Neural cell (in vitro differentiated cells): ENCODE measurements around the gene SLC30A7.

Experiments used
- MXI1 ChIP-seq: fragments of 450-650 bp; conservative IDR thresholded peaks from 2 replicates; pipeline ENCODE4 v1.6.1; 2014; ENCODE audit warnings: antibody characterized with exemption, mild to moderate bottlenecking; ENCODE audit not compliant: poor library complexity, severe bottlenecking
- POLR2AphosphoS5 ChIP-seq: IDR thresholded peaks from 2 replicates; pipeline ENCODE4 v1.6.1; 2012
- TF ChIP-seq, protein P1 (sequence below): fragments of 450-650 bp; IDR thresholded peaks from 2 replicates; pipeline ENCODE4 v1.5.1; 2014; ENCODE audit warnings: antibody characterized with exemption, mild to moderate bottlenecking, moderate library complexity; ENCODE audit not compliant: poor library complexity, severe bottlenecking

- TF ChIP-seq MXI1: no peak
- TF ChIP-seq, protein P1, sequence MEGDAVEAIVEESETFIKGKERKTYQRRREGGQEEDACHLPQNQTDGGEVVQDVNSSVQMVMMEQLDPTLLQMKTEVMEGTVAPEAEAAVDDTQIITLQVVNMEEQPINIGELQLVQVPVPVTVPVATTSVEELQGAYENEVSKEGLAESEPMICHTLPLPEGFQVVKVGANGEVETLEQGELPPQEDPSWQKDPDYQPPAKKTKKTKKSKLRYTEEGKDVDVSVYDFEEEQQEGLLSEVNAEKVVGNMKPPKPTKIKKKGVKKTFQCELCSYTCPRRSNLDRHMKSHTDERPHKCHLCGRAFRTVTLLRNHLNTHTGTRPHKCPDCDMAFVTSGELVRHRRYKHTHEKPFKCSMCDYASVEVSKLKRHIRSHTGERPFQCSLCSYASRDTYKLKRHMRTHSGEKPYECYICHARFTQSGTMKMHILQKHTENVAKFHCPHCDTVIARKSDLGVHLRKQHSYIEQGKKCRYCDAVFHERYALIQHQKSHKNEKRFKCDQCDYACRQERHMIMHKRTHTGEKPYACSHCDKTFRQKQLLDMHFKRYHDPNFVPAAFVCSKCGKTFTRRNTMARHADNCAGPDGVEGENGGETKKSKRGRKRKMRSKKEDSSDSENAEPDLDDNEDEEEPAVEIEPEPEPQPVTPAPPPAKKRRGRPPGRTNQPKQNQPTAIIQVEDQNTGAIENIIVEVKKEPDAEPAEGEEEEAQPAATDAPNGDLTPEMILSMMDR: no peak
- no peak for TF ChIP-seq POLR2AphosphoS5
Measured at GRCh38 chr1:100982793-100983192, 86.9 kb downstream of the SLC30A7 start.
